ENCODE measurements around the gene SNX19.

DNA sequence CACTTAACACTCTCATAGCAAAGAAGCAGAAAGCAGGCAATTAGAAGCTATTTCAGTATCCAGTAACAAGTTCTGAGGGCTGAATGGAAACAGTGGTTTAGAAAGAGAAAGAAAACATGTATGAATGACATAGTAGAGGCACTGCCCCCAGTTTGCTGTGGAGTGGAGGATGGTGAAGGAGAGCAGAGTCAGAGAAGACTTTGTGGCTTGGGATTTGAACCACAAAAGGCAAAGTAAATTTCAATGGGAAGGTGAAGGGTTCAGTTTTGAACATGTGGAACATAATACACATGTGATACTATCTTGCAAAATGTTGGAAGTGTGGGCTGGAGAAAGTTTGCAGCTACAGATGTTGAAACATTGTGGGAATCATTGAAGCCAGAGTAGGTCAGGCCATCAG is 81.4 kb downstream of the SNX19 start:
- TF ChIP-seq CTCF (IDR thresholded peaks at IDR 0.05; ENCODE audit: low read length) (no peak), EZH2 (IDR thresholded peaks at IDR 0.05; ENCODE audit: borderline replicate concordance, low read length) (no peak)

All from OCI-LY1 (cell line).